ENCODE measurements around the gene SLC5A1.
"Not testable (repeated sequence)": the region's sequence is repeated elsewhere in the genome, so short reads cannot be mapped to it uniquely, and the experiment has no call there.

SLC5A1 gene

GRCh38 chr22:32144496-32145274, 101.6 kb downstream of the SLC5A1 start:
- no peak for DNase-seq (ENCODE audit: low read depth in 2 of 2)

DNA sequence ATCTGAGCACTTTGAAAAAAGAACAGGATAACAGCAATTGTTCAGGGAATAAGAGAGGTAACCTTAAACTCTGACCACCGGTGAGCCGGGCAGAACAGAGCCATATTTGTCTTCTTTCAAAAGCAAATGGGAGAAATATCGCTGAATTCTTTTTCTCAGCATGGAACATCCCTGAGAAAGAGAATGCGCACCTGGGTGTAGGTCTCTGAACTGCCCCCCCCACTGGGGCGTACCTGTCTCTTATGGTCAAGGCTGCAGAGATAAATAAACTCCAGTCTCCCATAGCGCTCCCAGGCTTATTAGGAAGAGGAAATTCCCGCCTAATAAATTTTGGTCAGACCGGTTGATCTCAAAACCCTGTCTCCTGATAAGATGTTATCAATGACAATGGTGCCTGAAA, 104.1 kb downstream of the SLC5A1 start:
- not testable (repeated sequence) for DNase-seq (ENCODE audit: low read depth in 2 of 2)

GRCh38 chr22:32148372-32148771, 105.3 kb downstream of the SLC5A1 start:
- not testable (repeated sequence) for DNase-seq (ENCODE audit: low read depth in 2 of 2)

- DNase-seq (ENCODE audit: low read depth in 2 of 2), result not testable (repeated sequence)
These were observed 107.6 kb downstream of the SLC5A1 start for GRCh38 chr22:32150647-32151046.

- DNase-seq (ENCODE audit: low read depth in 2 of 2), result not testable (repeated sequence)
These were observed 108.6 kb downstream of the SLC5A1 start for GRCh38 chr22:32151641-32152040.

- DNase-seq (ENCODE audit: low read depth in 2 of 2), result not testable (repeated sequence)
These were observed 111.7 kb downstream of the SLC5A1 start for GRCh38 chr22:32154727-32155126.

- not testable (repeated sequence) for DNase-seq (ENCODE audit: low read depth in 2 of 2)
These were observed 114.6 kb downstream of the SLC5A1 start for GRCh38 chr22:32157632-32158031.

DNA sequence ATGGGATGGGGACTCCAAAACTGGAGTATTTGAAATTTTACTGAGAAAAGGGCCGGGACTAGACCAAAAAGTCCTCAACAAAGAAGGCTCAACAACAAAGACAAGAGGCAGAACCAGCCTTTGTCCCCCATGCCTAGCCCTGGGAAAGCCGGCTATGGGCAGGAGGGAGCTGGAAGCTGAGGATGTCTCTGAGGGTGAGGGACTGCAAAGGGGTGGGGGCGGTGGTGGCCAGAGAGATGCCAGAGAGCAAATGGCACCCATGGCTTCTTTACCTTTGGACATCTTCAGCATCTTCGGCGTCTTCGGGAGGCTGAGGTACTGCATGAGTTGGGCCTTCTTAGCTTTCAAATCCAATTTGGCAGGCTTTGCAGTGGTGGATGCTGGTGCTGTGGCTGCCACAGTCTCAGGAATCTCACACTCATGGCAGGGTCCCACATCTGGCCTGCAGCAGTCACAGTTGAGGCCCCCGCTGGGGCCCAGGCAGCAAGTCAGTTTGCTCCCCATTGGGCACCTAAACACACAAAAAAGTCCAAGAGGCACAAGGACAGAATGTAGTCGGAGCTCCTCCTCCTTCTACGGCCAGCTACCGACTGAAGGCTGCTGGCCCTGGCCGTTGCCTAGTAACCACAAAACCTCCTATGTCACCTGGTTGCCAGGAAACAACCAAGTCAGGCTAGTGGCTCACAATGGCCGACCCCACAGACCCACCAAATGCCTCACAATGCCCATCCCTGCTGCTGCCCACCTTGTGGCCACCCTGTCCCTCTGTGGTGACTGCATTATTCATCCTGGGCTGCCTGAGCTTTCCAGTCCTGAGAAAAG, 115.9 kb downstream of the SLC5A1 start, which contains the start of gene C22orf42:
C22orf42 (minus strand) TSS at position 592 of the 822 bp plus-strand sequence; CDS start at position 504, 88 bp downstream.
- DNase-seq (ENCODE audit: low read depth in 2 of 2), result no peak

DNA sequence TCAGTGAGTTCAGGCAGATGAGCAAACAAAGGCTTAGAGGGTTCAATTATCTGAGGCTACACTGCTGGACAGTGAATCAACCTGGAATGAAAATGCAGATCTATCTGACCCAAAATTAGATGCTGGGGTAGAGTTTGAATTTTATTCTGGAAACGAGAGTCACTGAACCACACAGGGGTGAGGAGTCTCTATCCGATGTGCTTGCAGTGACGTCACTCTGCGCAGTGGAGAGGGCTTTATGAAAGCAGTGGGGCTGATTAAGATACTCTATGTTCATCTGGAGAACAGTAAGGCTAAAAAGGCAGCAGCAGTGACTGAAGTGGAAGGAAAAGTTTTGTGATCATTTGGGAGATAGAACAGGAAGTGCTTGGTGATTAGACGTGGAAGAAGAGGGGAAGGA, 117.3 kb downstream of the SLC5A1 start:
- DNase-seq (ENCODE audit: low read depth in 2 of 2), result not testable (repeated sequence)
